ENCODE data around the gene PSMA7.
"Not testable (repeated sequence)": the region's sequence is repeated elsewhere in the genome, so short reads cannot be mapped to it uniquely, and the experiment has no call there.

The PSMA7 gene

GRCh38 chr20:62149532-62150309 lies 6.5 kb upstream of the PSMA7 start:
- Histone ChIP-seq H3K27ac (ENCODE audit: poor library complexity, severe bottlenecking) (peak overlapping the region; percentile 44), H3K27me3 (ENCODE audit: insufficient read depth, poor library complexity, severe bottlenecking) (no peaks in the 10 kb centered on the region), H3K4me1 (ENCODE audit: insufficient read depth, poor library complexity, severe bottlenecking) (peaks cover 20% of the 10 kb centered on the region), H3K9me3 (ENCODE audit: severe bottlenecking) (no peaks in the 10 kb centered on the region), H3K4me3 (ENCODE audit: severe bottlenecking) (no peak overlapping the region), H3K36me3 (ENCODE audit: low read depth) (peaks cover 37% of the 10 kb centered on the region)
- TF ChIP-seq CTCF (IDR thresholded peaks at IDR 0.05; ENCODE audit: poor library complexity, severe bottlenecking), result no peak
- ATAC-seq (ENCODE audit: low read depth) (peak; percentile 84), DNase-seq (ENCODE audit: low spot score) (peak; percentile 93)

- TF ChIP-seq CTCF (IDR thresholded peaks at IDR 0.05; ENCODE audit: poor library complexity, severe bottlenecking), result no peak
- DNase-seq (ENCODE audit: low spot score), result peak; percentile 87
- H3K27me3 ChIP-seq (ENCODE audit: insufficient read depth, poor library complexity, severe bottlenecking), result no peaks in the 10 kb centered on the region
- no peak overlapping the region for H3K4me3 ChIP-seq (ENCODE audit: severe bottlenecking)
- H3K27ac ChIP-seq (ENCODE audit: poor library complexity, severe bottlenecking), result peak overlapping the region; percentile 44
- ATAC-seq (ENCODE audit: low read depth), result no peak
- no peaks in the 10 kb centered on the region for H3K9me3 ChIP-seq (ENCODE audit: severe bottlenecking)
- H3K36me3 ChIP-seq (ENCODE audit: low read depth), result peaks cover 31% of the 10 kb centered on the region
- H3K4me1 ChIP-seq (ENCODE audit: insufficient read depth, poor library complexity, severe bottlenecking), result peaks cover 23% of the 10 kb centered on the region
These were observed 5.7 kb upstream of the PSMA7 start for GRCh38 chr20:62148908-62149314.

DNA sequence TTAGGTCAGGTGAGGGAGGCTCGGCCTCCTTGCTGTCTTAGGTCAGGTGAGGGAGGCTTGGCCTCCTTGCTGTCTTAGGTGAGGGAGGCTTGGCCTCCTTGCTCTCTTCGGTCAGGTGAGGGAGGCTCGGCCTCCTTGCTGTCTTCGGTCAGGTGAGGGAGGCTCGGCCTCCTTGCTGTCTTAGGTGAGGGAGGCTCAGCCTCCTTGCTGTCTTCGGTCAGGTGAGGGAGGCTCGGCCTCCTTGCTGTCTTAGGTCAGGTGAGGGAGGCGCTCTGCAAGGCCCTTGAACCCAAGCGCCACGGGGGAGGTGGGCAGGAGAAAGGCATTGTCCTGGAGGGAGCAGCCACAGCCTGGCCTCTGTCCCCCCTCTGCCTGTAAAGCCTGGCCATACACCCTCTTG lies 5.2 kb upstream of the PSMA7 start:
- H3K36me3 ChIP-seq (ENCODE audit: low read depth), result peaks cover 25% of the 10 kb centered on the region
- H3K27ac ChIP-seq (ENCODE audit: poor library complexity, severe bottlenecking); H3K27me3 ChIP-seq (ENCODE audit: insufficient read depth, poor library complexity, severe bottlenecking); H3K4me3 ChIP-seq (ENCODE audit: severe bottlenecking); DNase-seq (ENCODE audit: low spot score); H3K9me3 ChIP-seq (ENCODE audit: severe bottlenecking); ATAC-seq (ENCODE audit: low read depth): not testable (repeated sequence)
- H3K4me1 ChIP-seq (ENCODE audit: insufficient read depth, poor library complexity, severe bottlenecking), result peaks cover 23% of the 10 kb centered on the region

DNA sequence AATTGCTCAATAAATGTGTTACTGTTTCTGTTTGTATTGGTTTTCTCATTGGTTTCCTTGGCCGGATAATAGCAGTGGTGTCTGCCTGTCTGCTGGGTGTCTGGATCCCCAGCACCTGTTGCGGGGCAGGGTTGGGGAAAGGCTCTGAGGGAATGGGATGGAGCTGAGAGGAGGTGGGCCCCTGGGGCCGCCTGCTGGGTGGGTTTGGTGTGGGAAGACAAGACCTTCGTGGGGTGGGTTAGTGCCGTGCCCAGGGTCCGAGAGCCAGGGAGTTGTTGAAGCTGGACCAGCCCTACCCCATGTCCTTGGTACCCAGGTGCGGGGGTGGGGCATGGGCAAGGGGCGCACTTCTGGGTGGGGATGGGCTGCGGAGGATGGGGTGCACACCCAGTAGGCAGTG lies 4.3 kb upstream of the PSMA7 start:
- Histone ChIP-seq H3K4me1 (ENCODE audit: insufficient read depth, poor library complexity, severe bottlenecking) (peaks cover 23% of the 10 kb centered on the region), H3K27ac (ENCODE audit: poor library complexity, severe bottlenecking) (no peak overlapping the region), H3K36me3 (ENCODE audit: low read depth) (peaks cover 17% of the 10 kb centered on the region), H3K4me3 (ENCODE audit: severe bottlenecking) (no peak overlapping the region), H3K9me3 (ENCODE audit: severe bottlenecking) (no peaks in the 10 kb centered on the region), H3K27me3 (ENCODE audit: insufficient read depth, poor library complexity, severe bottlenecking) (no peaks in the 10 kb centered on the region)
- ATAC-seq (ENCODE audit: low read depth) (no peak), DNase-seq (ENCODE audit: low spot score) (peak; percentile 90)
- TF ChIP-seq CTCF (IDR thresholded peaks at IDR 0.05; ENCODE audit: poor library complexity, severe bottlenecking), result no peak

DNA sequence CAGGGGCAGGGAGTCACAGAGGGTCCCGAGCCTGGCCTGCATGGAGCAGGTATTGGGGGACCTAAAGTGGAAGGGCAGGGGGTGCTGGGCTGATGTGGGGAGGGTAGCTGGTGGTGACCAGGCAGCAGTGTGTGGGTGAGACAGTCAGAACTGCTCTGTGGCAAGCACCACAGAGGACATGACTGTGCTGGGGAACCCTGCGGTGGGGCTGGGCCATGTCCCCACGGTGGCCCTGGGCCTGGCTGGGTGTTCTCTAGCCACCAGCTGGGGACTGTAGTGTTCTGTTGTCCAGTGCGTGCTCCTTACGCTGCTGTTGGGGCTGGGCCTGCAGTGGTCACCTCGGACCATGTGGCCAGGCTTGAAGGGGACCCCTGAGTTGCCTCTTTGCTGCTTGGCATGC lies 3.9 kb upstream of the PSMA7 start:
- Histone ChIP-seq H3K27ac (ENCODE audit: poor library complexity, severe bottlenecking) (no peak overlapping the region), H3K4me1 (ENCODE audit: insufficient read depth, poor library complexity, severe bottlenecking) (peaks cover 23% of the 10 kb centered on the region), H3K27me3 (ENCODE audit: insufficient read depth, poor library complexity, severe bottlenecking) (no peaks in the 10 kb centered on the region), H3K4me3 (ENCODE audit: severe bottlenecking) (no peak overlapping the region), H3K36me3 (ENCODE audit: low read depth) (peaks cover 13% of the 10 kb centered on the region), H3K9me3 (ENCODE audit: severe bottlenecking) (no peaks in the 10 kb centered on the region)
- no peak for TF ChIP-seq CTCF (IDR thresholded peaks at IDR 0.05; ENCODE audit: poor library complexity, severe bottlenecking)
- no peak for DNase-seq (ENCODE audit: low spot score)
- no peak for ATAC-seq (ENCODE audit: low read depth)

Measured in RWPE2 (cell line).